Uterus (tissue), 4 donors: ENCODE measurements around the gene SRP72. TPM values are rescaled to one million over a fixed set of nuclear protein-coding genes. Genes with fewer than 3 reads are reported as not detected.

Experiments used
- DNase-seq, 2 donors: peaks; one replicate each; pipeline ENCODE4 v3.0.0-alpha.2; 2019 to 2020
- H3K27ac ChIP-seq, 2 donors: fragments of 200-600 bp; sonication (generic); 1 replicate in 1 of 2; 2 replicates in 1 of 2; pipeline ENCODE4 v1.5.1; 2016 to 2018
- H3K27me3 ChIP-seq, 2 donors: fragments of 200-600 bp; sonication (generic); one replicate each; pipeline ENCODE4 v1.5.1; 2018 to 2019; ENCODE audit warnings: control low read depth in 1 of 2
- H3K36me3 ChIP-seq, 2 donors: fragments of 200-600 bp; sonication (generic); one replicate each; pipeline ENCODE4 v1.5.1; 2019; ENCODE audit warnings: control low read depth in 1 of 2
- H3K4me1 ChIP-seq, 2 donors: fragments of 200-600 bp; sonication (generic); one replicate each; pipeline ENCODE4 v1.5.1; 2018 to 2019; ENCODE audit warnings: control low read depth in 1 of 2
- H3K4me3 ChIP-seq, 2 donors: fragments of 200-600 bp; sonication (generic); 1 replicate in 1 of 2; 2 replicates in 1 of 2; pipeline ENCODE4 v1.5.1; 2018 to 2019; ENCODE audit warnings: mild to moderate bottlenecking in 1 of 2
- H3K9me3 ChIP-seq, 2 donors: fragments of 200-600 bp; sonication (generic); one replicate each; pipeline ENCODE4 v1.5.1; 2019; ENCODE audit warnings: control low read depth in 1 of 2
- POLR2A ChIP-seq, 2 donors: fragments of 450-650 bp; IDR thresholded peaks; one replicate each; pipeline ENCODE4 v1.6.1; 2016; ENCODE audit warnings: antibody characterized with exemption in 2 of 2, mild to moderate bottlenecking in 1 of 2, moderate library complexity in 1 of 2
- intact Hi-C: fragments of 100-400 bp; cut with DNase I; formaldehyde crosslinking; loops from one replicate; pipeline ENCODE4 v1.15.1; 2023; ENCODE audit warnings: low total_unique reads
- total RNA-seq, 4 donors: library from RNA; depleted of rRNA in 3 of 4; stranded (reverse); fragments of >200 nt in 3 of 4; gene quantifications; one replicate each; pipeline versions ENCODE4 v1.1.0 to v1.2.4, GENCODE V29; 2014 to 2023
- TF ChIP-seq, protein P1 (sequence below), 4 experiments: fragments of 200-600 bp in 2 of 4; fragments of 450-650 bp in 2 of 4; sonication (generic) in 2 of 4; IDR thresholded peaks; one replicate each; pipeline ENCODE4 v1.5.1; 2016 to 2019; ENCODE audit warnings: antibody characterized with exemption in 4 of 4, mild to moderate bottlenecking in 2 of 4, moderate library complexity in 1 of 4
- donor health status: DM: yes; HTN: yes; CAD: no.

SRP72 gene
- total RNA-seq, 4 donors from 2014 or later: 52.1 to 121 (median 68.2) TPM

DNA sequence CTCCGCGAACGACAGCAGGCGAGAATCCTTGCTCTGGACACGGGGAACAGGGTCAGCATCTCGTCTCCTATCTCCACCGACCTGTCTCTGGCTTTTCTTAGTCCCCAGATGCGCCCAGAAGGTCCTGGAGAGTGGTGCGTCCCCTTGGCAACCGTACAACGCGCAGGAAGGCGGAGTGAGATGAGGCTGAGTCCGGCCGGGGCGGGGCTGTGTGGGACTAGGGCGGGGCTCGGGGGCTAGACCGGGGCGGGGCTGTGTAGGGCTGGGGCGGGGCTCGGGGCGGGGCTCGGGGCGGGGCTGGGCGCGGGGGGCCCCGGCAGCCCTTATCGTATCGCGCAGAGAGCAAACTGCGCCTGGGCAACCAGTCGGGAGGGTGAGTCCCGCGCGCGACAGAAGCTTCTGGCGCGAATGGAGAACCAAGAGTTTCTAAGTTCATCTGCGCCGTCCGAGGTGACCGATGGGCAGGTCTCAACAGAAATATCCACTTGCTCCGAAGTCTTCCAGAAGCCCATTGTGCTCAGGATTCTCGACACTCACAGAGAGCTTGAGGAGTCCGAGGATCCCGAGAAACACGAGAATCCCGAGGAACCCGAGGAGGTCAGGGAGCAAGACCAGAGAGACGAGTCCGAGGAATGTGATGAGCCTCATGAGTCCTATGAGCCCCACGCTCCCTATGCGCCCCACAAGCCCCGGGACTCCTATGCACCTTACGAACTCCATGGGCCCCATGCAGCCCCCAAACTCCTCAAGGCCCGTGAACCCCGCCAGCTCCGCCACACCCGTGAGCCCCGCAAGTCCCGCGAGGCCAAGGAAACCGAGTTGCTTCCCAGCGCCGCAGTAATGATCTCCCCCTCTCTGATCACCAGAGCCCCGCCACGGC, 63.1 kb downstream of the SRP72 start:
- Histone ChIP-seq H3K27ac (peak overlapping the region; percentile 25 to 43), H3K4me1 (no peaks in the 10 kb centered on the region), H3K4me3 (peak overlapping the region; percentile 38 to 50), H3K36me3 (no peaks in the 10 kb centered on the region), H3K27me3 (no peaks in the 10 kb centered on the region), H3K9me3 (no peaks in the 10 kb centered on the region)
- TF ChIP-seq, protein P1, sequence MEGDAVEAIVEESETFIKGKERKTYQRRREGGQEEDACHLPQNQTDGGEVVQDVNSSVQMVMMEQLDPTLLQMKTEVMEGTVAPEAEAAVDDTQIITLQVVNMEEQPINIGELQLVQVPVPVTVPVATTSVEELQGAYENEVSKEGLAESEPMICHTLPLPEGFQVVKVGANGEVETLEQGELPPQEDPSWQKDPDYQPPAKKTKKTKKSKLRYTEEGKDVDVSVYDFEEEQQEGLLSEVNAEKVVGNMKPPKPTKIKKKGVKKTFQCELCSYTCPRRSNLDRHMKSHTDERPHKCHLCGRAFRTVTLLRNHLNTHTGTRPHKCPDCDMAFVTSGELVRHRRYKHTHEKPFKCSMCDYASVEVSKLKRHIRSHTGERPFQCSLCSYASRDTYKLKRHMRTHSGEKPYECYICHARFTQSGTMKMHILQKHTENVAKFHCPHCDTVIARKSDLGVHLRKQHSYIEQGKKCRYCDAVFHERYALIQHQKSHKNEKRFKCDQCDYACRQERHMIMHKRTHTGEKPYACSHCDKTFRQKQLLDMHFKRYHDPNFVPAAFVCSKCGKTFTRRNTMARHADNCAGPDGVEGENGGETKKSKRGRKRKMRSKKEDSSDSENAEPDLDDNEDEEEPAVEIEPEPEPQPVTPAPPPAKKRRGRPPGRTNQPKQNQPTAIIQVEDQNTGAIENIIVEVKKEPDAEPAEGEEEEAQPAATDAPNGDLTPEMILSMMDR (IDR thresholded peaks at IDR 0.05): no peak
- TF ChIP-seq POLR2A (IDR thresholded peaks at IDR 0.05): no peak
- intact Hi-C loops: no loop called here
- peak; percentile 91 to 94 for DNase-seq

DNA sequence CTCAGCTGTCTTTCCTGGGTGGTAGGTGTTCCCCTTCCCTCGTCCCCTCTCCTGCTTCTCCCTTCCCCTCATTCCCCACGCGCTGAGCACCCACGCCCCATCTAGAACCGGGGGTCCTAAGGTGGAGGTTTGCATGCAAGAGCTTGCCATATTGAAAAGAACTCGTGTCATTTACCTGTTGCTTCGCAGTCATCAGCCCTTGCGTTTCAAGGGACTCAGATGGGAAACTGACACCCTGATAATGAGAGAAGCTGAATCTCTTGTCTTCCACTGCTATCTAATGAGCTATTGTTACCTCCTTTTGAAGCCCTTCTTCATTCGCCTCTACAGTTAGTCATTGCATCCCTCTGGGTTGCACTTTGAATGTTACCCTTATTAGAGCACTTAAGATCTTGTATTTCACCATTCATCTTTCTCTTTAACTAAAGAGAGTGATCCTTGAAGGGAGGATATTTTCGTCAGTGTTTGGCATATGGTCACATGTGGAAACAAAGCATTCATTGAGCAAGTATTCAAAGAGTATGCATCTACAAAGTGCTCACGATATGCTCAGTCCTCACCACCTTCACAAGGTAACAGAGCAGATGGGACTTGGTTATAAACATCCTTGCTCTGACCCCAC, 63.8 kb downstream of the SRP72 start:
- TF ChIP-seq POLR2A (IDR thresholded peaks at IDR 0.05): no peak
- TF ChIP-seq, protein P1 (IDR thresholded peaks at IDR 0.05): no peak
- intact Hi-C loops: no loop called here
- Histone ChIP-seq H3K4me1 (no peaks in the 10 kb centered on the region), H3K27ac (peak overlapping the region in 1 of 2 donors; percentile 35), H3K9me3 (no peaks in the 10 kb centered on the region), H3K36me3 (no peaks in the 10 kb centered on the region), H3K4me3 (peak overlapping the region; percentile 38 to 50), H3K27me3 (no peaks in the 10 kb centered on the region)
- no peak for DNase-seq

DNA sequence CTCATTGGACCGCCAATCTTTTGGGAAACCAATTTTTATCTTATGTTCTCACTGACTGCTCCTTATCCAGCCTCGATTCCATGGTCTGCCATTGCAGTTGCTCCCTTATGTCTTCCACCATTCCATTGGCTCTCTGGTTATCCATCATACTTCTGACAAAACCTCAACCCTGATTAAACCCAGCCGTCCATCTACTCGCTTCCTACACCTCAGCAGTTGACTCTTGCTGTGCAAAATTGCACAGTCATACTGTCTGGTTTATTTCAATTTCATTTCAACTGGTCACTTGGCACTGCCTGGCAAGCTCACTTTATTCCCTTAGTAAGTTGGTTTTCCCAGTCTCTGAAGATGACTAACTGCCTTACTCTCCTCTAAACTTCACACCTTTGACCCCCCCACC, 64.4 kb downstream of the SRP72 start:
- no peak overlapping the region for H3K4me3 ChIP-seq
- H3K36me3 ChIP-seq: no peaks in the 10 kb centered on the region
- TF ChIP-seq, protein P1 (IDR thresholded peaks at IDR 0.05): no peak
- no peak for TF ChIP-seq POLR2A (IDR thresholded peaks at IDR 0.05)
- no peak overlapping the region for H3K27ac ChIP-seq
- no peaks in the 10 kb centered on the region for H3K27me3 ChIP-seq
- no peaks in the 10 kb centered on the region for H3K4me1 ChIP-seq
- H3K9me3 ChIP-seq: no peaks in the 10 kb centered on the region
- no peak for DNase-seq
- intact Hi-C loops: no loop called here

DNA sequence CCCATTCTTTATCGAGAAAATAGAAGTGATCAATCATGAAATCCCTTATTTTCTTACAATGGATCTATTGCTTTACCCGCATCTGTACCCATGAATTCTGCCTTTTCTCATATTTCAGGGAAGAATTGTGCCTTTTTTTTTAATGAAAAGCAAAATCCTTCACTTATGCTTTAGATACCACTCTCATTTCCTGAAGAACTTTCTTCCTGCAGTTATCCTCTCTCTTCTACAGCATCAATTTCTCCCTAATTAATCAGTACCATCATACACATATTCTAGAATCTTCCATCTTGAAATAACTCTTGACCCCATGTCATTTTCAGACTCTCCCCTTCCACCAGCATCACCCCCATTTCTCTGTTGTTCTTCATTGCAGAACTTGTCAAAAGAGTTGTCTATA, 64.8 kb downstream of the SRP72 start:
- intact Hi-C loops: no loop called here
- Histone ChIP-seq H3K9me3 (no peaks in the 10 kb centered on the region), H3K36me3 (no peaks in the 10 kb centered on the region), H3K27me3 (no peaks in the 10 kb centered on the region), H3K4me1 (no peaks in the 10 kb centered on the region), H3K27ac (no peak overlapping the region), H3K4me3 (no peak overlapping the region)
- TF ChIP-seq POLR2A (IDR thresholded peaks at IDR 0.05): no peak
- TF ChIP-seq, protein P1 (IDR thresholded peaks at IDR 0.05): no peak
- no peak for DNase-seq

DNA sequence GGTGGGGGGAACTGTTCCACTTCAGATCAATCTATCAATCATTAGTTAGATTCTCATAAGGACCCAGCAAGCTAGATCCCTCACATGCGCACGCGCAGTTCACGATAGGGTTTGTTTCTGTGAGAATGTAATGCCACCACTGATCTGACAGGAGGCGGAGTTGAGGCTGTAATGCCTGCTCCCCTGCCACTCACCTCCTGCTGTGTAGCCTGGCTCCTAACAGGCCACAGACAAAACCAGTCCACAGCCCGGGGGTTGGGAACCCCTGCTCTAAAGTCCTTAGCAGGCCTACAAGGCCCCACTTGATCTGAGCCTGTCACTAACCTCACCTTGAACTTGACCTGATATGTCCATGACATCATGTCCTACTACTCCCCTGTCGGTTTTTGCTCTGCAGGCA, 68.5 kb downstream of the SRP72 start:
- TF ChIP-seq, protein P1 (IDR thresholded peaks at IDR 0.05): no peak
- no peak for TF ChIP-seq POLR2A (IDR thresholded peaks at IDR 0.05)
- no peaks in the 10 kb centered on the region for H3K36me3 ChIP-seq
- H3K9me3 ChIP-seq: no peaks in the 10 kb centered on the region
- no peak overlapping the region for H3K27ac ChIP-seq
- H3K27me3 ChIP-seq: no peaks in the 10 kb centered on the region
- H3K4me3 ChIP-seq: no peak overlapping the region
- intact Hi-C loops: no loop called here
- H3K4me1 ChIP-seq: no peaks in the 10 kb centered on the region
- no peak for DNase-seq
